ENCODE results near the gene PPP6R2. TPM values are rescaled to one million over a fixed set of nuclear protein-coding genes. Genes with fewer than 3 reads are reported as not detected.

PPP6R2 gene
- total and polyA plus RNA-seq, 9 of the 15 experiments (the other 6 are each of a cell fraction or from before 2014, with no cell fraction given), result 0.32 to 39.8 (median 21.4) TPM

DNA sequence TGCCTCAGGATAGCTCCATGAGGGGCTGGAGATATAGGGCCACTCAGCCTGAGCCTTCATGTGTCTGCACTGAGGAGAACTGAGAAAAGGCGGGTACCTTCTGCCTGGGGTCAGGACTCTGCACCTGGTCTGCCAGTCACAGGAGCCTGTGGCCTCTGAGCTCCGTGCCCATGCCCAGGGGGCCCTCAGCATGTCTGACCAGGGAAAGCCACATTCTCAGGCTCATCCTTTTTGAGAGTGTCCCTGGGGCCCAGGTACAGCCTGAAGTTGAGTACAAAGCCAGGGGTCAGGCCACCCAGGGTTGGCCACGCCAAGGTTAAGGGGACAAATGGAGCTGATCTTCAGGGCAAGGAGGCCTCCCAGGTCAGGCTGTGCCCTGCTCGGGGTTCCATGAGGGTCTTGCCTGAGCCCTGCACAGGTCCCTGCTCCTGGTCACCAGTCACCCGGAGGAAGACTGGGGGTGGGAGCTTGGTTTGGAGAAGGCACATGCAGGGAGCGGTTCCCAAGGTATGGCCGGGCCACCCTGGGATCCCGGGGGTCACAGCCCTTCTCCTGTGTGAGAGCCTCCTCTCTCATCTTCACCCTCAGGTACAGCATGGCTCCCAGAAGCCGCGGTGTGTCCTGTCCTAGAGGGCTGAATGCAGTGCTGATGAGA, 22.3 kb upstream of the PPP6R2 start:
- peak in 1 of 4 experiments; percentile 3 for DNase-seq (ENCODE audit: extremely low read depth in 1 of 4, low spot score in 3 of 4)
- Histone ChIP-seq H4K20me1 (replicated peaks; ENCODE audit: control insufficient read depth, insufficient read depth, low read length) (no peaks in the 10 kb centered on the region), H3K27me3 (ENCODE audit: control insufficient read depth in 2 of 2, insufficient read depth in 2 of 2, low read length in 2 of 2) (no peaks in the 10 kb centered on the region), H3K9ac (ENCODE audit: insufficient read depth in 1 of 2, low read depth in 2 of 2, low read length in 2 of 2) (peak overlapping the region in 1 of 2 experiments; percentile 52; a peak in 2 of 4 replicates), H3K27ac (ENCODE audit: extremely low read depth, low read depth, low read length) (no peak overlapping the region), H2AFZ (ENCODE audit: low read depth, low read length) (no peak overlapping the region), H3K4me1 (replicated peaks in 1 of 2; ENCODE audit: control insufficient read depth in 2 of 2, insufficient read depth in 2 of 2, low read length in 2 of 2) (peaks cover 20 to 50% of the 10 kb centered on the region in 2 experiments; a peak in 4 of 5 replicates), H3K9me1 (ENCODE audit: control insufficient read depth, insufficient read depth, low read length) (no peaks in the 10 kb centered on the region), H3K79me2 (ENCODE audit: control insufficient read depth, insufficient read depth, low read length) (no peaks in the 10 kb centered on the region), H3K4me2 (ENCODE audit: insufficient read depth, low read length) (no peak overlapping the region), H3K9me3 (replicated peaks; ENCODE audit: control insufficient read depth, insufficient read depth, low read depth, low read length) (no peaks in the 10 kb centered on the region), H3K4me3 (no peak overlapping the region), H3K36me3 (ENCODE audit: control insufficient read depth, insufficient read depth, low read length) (no peaks in the 10 kb centered on the region)
- BruUV-seq (replicated peaks), result no TSS peak
- 78% methylated on average over 10 of the region's 10 CpGs for WGBS (ENCODE audit: insufficient coverage, low coverage, missing lambda C conversion rate)
- no peak for FAIRE-seq
- no peak for ATAC-seq
- in situ Hi-C loops (cut with MboI), result no loop called here
- intact Hi-C loops (cut with micrococcal nuclease), result no loop called here
- CTCF ChIA-PET (ENCODE audit: low intra/inter-chr PET ratio), result no interaction called here
- POLR2A ChIA-PET, result no interaction called here
- TF ChIP-seq NONO (IDR thresholded peaks at IDR 0.05; ENCODE audit: low read depth in 2 of 2, low read length in 1 of 2), result no peak
- TF ChIP-seq, protein P1, sequence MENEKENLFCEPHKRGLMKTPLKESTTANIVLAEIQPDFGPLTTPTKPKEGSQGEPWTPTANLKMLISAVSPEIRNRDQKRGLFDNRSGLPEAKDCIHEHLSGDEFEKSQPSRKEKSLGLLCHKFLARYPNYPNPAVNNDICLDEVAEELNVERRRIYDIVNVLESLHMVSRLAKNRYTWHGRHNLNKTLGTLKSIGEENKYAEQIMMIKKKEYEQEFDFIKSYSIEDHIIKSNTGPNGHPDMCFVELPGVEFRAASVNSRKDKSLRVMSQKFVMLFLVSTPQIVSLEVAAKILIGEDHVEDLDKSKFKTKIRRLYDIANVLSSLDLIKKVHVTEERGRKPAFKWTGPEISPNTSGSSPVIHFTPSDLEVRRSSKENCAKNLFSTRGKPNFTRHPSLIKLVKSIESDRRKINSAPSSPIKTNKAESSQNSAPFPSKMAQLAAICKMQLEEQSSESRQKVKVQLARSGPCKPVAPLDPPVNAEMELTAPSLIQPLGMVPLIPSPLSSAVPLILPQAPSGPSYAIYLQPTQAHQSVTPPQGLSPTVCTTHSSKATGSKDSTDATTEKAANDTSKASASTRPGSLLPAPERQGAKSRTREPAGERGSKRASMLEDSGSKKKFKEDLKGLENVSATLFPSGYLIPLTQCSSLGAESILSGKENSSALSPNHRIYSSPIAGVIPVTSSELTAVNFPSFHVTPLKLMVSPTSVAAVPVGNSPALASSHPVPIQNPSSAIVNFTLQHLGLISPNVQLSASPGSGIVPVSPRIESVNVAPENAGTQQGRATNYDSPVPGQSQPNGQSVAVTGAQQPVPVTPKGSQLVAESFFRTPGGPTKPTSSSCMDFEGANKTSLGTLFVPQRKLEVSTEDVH (IDR thresholded peaks at IDR 0.05; ENCODE audit: low read depth, partially characterized antibody), result no peak
- TF ChIP-seq, protein P2, sequence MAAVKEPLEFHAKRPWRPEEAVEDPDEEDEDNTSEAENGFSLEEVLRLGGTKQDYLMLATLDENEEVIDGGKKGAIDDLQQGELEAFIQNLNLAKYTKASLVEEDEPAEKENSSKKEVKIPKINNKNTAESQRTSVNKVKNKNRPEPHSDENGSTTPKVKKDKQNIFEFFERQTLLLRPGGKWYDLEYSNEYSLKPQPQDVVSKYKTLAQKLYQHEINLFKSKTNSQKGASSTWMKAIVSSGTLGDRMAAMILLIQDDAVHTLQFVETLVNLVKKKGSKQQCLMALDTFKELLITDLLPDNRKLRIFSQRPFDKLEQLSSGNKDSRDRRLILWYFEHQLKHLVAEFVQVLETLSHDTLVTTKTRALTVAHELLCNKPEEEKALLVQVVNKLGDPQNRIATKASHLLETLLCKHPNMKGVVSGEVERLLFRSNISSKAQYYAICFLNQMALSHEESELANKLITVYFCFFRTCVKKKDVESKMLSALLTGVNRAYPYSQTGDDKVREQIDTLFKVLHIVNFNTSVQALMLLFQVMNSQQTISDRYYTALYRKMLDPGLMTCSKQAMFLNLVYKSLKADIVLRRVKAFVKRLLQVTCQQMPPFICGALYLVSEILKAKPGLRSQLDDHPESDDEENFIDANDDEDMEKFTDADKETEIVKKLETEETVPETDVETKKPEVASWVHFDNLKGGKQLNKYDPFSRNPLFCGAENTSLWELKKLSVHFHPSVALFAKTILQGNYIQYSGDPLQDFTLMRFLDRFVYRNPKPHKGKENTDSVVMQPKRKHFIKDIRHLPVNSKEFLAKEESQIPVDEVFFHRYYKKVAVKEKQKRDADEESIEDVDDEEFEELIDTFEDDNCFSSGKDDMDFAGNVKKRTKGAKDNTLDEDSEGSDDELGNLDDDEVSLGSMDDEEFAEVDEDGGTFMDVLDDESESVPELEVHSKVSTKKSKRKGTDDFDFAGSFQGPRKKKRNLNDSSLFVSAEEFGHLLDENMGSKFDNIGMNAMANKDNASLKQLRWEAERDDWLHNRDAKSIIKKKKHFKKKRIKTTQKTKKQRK (IDR thresholded peaks at IDR 0.05; ENCODE audit: borderline replicate concordance, low read depth, low read length), result no peak
- TF ChIP-seq IFI16 (CRISPR knock-in tag; IDR thresholded peaks at IDR 0.05), result no peak
- no peak for TF ChIP-seq CXXC5 (CRISPR knock-in tag; IDR thresholded peaks at IDR 0.05)
- no peak for TF ChIP-seq ZNF561 (CRISPR knock-in tag; conservative IDR thresholded peaks at IDR 0.05)
- no peak for TF ChIP-seq CHCHD3 (CRISPR knock-in tag; IDR thresholded peaks at IDR 0.05)
- no peak for TF ChIP-seq SETDB1 (IDR thresholded peaks at IDR 0.05; ENCODE audit: low read length)
- TF ChIP-seq, protein P3, sequence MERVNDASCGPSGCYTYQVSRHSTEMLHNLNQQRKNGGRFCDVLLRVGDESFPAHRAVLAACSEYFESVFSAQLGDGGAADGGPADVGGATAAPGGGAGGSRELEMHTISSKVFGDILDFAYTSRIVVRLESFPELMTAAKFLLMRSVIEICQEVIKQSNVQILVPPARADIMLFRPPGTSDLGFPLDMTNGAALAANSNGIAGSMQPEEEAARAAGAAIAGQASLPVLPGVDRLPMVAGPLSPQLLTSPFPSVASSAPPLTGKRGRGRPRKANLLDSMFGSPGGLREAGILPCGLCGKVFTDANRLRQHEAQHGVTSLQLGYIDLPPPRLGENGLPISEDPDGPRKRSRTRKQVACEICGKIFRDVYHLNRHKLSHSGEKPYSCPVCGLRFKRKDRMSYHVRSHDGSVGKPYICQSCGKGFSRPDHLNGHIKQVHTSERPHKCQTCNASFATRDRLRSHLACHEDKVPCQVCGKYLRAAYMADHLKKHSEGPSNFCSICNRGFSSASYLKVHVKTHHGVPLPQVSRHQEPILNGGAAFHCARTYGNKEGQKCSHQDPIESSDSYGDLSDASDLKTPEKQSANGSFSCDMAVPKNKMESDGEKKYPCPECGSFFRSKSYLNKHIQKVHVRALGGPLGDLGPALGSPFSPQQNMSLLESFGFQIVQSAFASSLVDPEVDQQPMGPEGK (CRISPR knock-in tag; IDR thresholded peaks at IDR 0.05; ENCODE audit: borderline replicate concordance), result no peak
- TF ChIP-seq, protein P4, sequence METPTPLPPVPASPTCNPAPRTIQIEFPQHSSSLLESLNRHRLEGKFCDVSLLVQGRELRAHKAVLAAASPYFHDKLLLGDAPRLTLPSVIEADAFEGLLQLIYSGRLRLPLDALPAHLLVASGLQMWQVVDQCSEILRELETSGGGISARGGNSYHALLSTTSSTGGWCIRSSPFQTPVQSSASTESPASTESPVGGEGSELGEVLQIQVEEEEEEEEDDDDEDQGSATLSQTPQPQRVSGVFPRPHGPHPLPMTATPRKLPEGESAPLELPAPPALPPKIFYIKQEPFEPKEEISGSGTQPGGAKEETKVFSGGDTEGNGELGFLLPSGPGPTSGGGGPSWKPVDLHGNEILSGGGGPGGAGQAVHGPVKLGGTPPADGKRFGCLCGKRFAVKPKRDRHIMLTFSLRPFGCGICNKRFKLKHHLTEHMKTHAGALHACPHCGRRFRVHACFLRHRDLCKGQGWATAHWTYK (CRISPR knock-in tag; IDR thresholded peaks at IDR 0.05), result no peak
